Measurements from ENCODE around the gene DIPK1B. TPM values are rescaled to one million over a fixed set of nuclear protein-coding genes. Genes with fewer than 3 reads are reported as not detected.
A peak's percentile ranks its signal among the peaks of the same experiment; 100 is the strongest.

Gene DIPK1B
- total RNA-seq, 3 donors from 2014 or later, result 4.8 to 8.2 (median 5.6) TPM

DNA sequence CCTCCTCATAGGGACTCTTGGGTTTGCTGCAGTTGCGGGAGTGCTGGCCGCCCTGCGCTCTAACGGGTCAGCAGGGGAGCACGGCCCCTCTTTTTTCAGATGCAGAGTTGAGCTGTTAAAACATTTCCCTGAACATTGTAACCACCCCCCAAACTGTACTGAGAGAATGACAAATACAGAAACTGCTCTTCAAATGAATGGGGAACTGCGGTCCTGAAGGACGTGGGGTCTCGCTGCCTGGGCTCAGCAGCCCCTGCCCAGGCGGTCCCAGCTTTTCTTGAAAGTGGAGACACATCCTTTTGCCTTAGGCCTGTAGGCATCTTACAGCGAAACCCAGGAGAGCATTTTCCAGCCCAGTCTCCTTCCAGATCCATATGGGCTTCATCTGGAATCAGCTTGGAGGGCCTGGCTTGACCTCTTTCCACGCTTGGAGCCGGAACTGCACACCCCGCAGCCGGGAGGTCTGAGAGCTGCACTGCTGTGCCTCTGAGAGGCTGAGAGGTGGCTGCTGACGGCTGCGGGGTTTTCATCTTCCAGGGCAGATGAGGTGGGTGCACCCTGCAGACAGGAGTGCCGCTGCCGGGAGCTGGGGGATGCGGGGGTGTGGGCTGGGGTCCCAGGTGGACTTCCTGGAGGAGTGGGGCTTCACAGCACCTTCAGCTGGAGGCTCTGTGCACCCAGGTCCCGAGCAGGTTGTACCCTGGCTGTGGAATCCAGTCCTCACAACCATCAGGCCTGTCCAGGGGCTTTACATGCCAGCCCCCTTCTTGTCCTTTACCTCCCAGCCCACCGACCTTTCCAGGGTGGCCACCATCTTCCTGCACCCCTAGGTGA lies 23.9 kb upstream of the DIPK1B start:
- Histone ChIP-seq H3K36me3 (no peaks in the 10 kb centered on the region), H3K4me3 (no peak overlapping the region), H3K27me3 (no peaks in the 10 kb centered on the region), H3K4me1 (peaks cover 8 to 10% of the 10 kb centered on the region in 2 donors), H3K27ac (peak overlapping the region; percentile 81 to 87), H3K9me3 (no peaks in the 10 kb centered on the region)
- intact Hi-C loops (cut with DNase I; ENCODE audit: low total_unique reads), result no loop called here
- no peak for TF ChIP-seq POLR2A (IDR thresholded peaks at IDR 0.05)
- TF ChIP-seq CTCF (IDR thresholded peaks at IDR 0.05), result no peak
- no peak for TF ChIP-seq POLR2AphosphoS5 (IDR thresholded peaks at IDR 0.05)
- DNase-seq (ENCODE audit: low spot score in 2 of 2), result no peak

DNA sequence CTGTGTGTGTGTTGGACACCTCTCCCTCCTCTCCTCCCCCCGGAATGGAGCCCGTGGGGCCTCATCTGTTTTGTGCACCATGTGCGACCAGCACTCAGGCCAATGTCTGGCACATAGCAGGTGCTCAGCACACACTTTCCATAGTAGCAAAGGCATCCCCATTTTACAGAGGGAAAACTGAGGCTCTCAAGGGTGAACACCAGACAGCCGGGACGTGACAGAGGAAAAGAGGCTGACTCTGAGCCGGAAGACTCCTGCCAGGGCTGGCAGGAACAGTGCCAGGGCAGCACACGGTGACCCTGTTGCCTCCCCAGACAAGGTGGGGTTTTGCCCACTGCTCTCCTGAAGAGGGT lies 23.3 kb upstream of the DIPK1B start:
- no peak overlapping the region for H3K4me3 ChIP-seq
- TF ChIP-seq POLR2AphosphoS5 (IDR thresholded peaks at IDR 0.05), result no peak
- TF ChIP-seq CTCF (IDR thresholded peaks at IDR 0.05), result no peak
- TF ChIP-seq POLR2A (IDR thresholded peaks at IDR 0.05), result no peak
- DNase-seq (ENCODE audit: low spot score in 2 of 2), result no peak
- intact Hi-C loops (cut with DNase I; ENCODE audit: low total_unique reads), result no loop called here
- peak overlapping the region in 1 of 2 donors; percentile 64 for H3K27ac ChIP-seq
- H3K36me3 ChIP-seq, result no peaks in the 10 kb centered on the region
- no peaks in the 10 kb centered on the region for H3K9me3 ChIP-seq
- no peaks in the 10 kb centered on the region for H3K27me3 ChIP-seq
- H3K4me1 ChIP-seq, result peaks cover 8 to 10% of the 10 kb centered on the region in 2 donors

DNA sequence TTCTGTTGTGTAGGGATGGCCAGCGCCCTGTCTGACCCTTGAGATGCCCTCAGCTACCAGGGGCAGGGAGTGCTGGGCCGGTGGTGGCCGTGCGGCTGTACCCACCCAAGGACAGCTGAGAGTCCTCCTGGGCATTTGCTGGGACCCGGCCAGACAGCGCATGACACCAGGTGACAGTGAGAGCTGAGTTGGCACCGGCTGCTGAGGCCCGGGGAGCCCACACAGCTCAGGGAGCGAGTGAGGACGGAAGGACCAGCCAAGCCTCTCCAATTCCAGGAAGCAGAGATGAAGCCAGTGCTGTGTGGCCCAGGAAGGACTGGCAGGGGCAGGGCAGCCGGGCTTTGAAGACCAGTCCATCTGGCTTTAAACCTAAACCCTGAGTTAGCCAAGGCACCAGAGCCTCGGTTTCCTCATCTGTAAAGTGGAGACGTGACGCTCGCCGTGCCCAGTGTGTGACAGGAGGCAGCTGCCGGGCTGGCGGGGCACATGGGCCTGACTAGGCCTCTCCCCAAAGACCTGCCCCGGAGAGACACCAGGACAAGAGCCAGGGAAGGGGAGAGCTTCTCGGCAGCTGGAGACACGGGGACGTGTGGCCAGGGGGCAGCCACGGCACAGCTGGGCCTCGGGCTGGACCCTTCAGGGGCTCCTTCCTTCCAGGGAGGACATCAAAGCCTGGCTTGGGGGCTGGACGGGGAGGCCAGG lies 22.1 kb upstream of the DIPK1B start:
- intact Hi-C loops (cut with DNase I; ENCODE audit: low total_unique reads), result no loop called here
- no peaks in the 10 kb centered on the region for H3K27me3 ChIP-seq
- DNase-seq (ENCODE audit: low spot score in 2 of 2), result no peak
- no peaks in the 10 kb centered on the region for H3K36me3 ChIP-seq
- TF ChIP-seq POLR2A (IDR thresholded peaks at IDR 0.05) (no peak), POLR2AphosphoS5 (IDR thresholded peaks at IDR 0.05) (no peak)
- peaks cover 8 to 10% of the 10 kb centered on the region in 2 donors for H3K4me1 ChIP-seq
- H3K9me3 ChIP-seq, result no peaks in the 10 kb centered on the region
- no peak overlapping the region for H3K4me3 ChIP-seq
- peak overlapping the region; percentile 64 to 79 for H3K27ac ChIP-seq

GRCh38 chr9:136690806-136691261 lies 21.5 kb upstream of the DIPK1B start:
- Histone ChIP-seq H3K27ac (peak overlapping the region; percentile 64 to 79), H3K4me3 (no peak overlapping the region), H3K27me3 (no peaks in the 10 kb centered on the region), H3K4me1 (peaks cover 5 to 6% of the 10 kb centered on the region in 2 donors), H3K36me3 (no peaks in the 10 kb centered on the region), H3K9me3 (no peaks in the 10 kb centered on the region)
- intact Hi-C loops (cut with DNase I; ENCODE audit: low total_unique reads), result no loop called here
- TF ChIP-seq POLR2A (IDR thresholded peaks at IDR 0.05) (no peak), CTCF (IDR thresholded peaks at IDR 0.05) (no peak), POLR2AphosphoS5 (IDR thresholded peaks at IDR 0.05) (no peak)
- no peak for DNase-seq (ENCODE audit: low spot score in 2 of 2)

DNA sequence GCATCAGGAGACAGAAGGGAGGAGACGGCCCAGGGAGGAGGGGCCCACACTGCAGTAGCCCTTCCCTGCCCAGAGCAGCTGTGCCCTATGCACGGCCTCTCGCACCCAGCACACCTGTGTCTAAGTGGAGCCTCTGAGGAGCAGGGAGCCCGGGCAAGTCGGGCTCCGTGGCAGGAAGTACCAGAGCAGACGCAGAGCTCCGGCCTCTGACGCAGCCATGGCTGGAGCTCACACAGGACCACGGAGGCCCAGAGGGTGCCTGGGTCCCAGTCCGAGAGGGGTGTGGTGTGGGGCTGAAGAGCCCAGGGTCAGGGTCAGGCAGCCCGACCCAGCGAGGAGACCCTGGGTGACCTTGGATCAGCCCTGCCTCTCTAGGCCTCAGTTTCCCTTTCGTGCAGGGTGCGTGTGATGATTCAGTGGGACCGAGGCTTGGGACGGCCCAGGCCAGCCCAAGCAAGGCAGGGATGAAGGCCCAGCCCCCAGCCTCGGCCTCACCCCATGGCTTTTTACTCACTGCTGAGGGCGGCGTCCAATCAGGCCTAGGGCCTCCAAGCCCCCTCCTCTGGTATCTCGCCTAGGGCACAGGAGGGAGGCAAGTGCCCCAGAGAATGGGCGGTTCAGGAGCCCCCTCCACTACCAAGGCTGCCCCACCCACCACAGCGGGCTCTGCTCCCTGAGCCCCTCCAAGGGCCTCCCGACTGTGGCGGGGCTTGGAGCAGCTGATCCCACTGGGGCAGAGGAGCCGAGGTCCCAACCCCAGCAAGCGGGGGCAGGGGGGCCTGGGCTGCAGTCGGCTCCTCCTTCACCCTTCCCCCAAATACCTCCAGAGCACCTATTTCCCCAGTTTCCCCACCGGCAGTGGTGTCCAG lies 20.8 kb upstream of the DIPK1B start:
- intact Hi-C loops (cut with DNase I; ENCODE audit: low total_unique reads), result no loop called here
- Histone ChIP-seq H3K36me3 (no peaks in the 10 kb centered on the region), H3K4me1 (no peaks in the 10 kb centered on the region), H3K27ac (peak overlapping the region; percentile 64 to 79), H3K9me3 (no peaks in the 10 kb centered on the region), H3K4me3 (no peak overlapping the region), H3K27me3 (no peaks in the 10 kb centered on the region)
- TF ChIP-seq POLR2A (IDR thresholded peaks at IDR 0.05) (no peak), CTCF (IDR thresholded peaks at IDR 0.05) (no peak), POLR2AphosphoS5 (IDR thresholded peaks at IDR 0.05) (no peak)
- DNase-seq (ENCODE audit: low spot score in 2 of 2), result no peak
